Neural cell (in vitro differentiated cells): ENCODE data around the gene FTCD. TPM values are rescaled to one million over a fixed set of nuclear protein-coding genes. Genes with fewer than 3 reads are reported as not detected.

Experiments used
- H2AFZ ChIP-seq: fragments of 200-600, 300-800 bp; sonication (generic), shearing (Covaris generic); 2 replicates; pipeline ENCODE4 v1.6.0; 2014; ENCODE audit warnings: low read depth, mild to moderate bottlenecking, antibody characterized with exemption, low read length, moderate library complexity
- H3F3A ChIP-seq: fragments of 200-600 bp; shearing (Covaris generic); 2 replicates; pipeline ENCODE4 v1.6.1; 2016; ENCODE audit warnings: mild to moderate bottlenecking, moderate library complexity, mixed read lengths, antibody characterized with exemption, low read length; ENCODE audit not compliant: insufficient read depth, poor library complexity, severe bottlenecking
- H3K27ac ChIP-seq: fragments of 200-600, 300-800 bp; sonication (generic), shearing (Covaris generic); 2 replicates; pipeline ENCODE4 v1.5.1; 2014; ENCODE audit warnings: mild to moderate bottlenecking, low read length, moderate library complexity
- H3K27me3 ChIP-seq: fragments of 300-800, 200-600 bp; sonication (generic), shearing (Covaris generic); 2 replicates; pipeline ENCODE4 v1.6.0; 2014; ENCODE audit warnings: mild to moderate bottlenecking, low read depth, low read length, moderate library complexity; ENCODE audit not compliant: insufficient read depth
- H3K36me3 ChIP-seq: fragments of 300-800, 200-600 bp; sonication (generic), shearing (Covaris generic); 2 replicates; pipeline ENCODE4 v1.5.1; 2014; ENCODE audit warnings: mild to moderate bottlenecking, antibody characterized with exemption, low read length, moderate library complexity; ENCODE audit not compliant: insufficient read depth
- H3K4me2 ChIP-seq: fragments of 300-800, 200-600 bp; sonication (generic), shearing (Covaris generic); 2 replicates; pipeline ENCODE4 v1.6.0; 2014; ENCODE audit warnings: mild to moderate bottlenecking, low read length
- H3K4me3 ChIP-seq: fragments of 300-800, 200-600 bp; sonication (generic), shearing (Covaris generic); 2 replicates; pipeline ENCODE4 v1.5.1; 2014; ENCODE audit warnings: mild to moderate bottlenecking, low read length, moderate library complexity
- H3K79me2 ChIP-seq: fragments of 200-600 bp; shearing (Covaris generic); replicated peaks from 2 replicates; pipeline ENCODE4 v1.6.0; 2014; ENCODE audit warnings: mild to moderate bottlenecking, low read length, moderate library complexity; ENCODE audit not compliant: insufficient read depth
- H3K9ac ChIP-seq: fragments of 300-800, 200-600 bp; sonication (generic), shearing (Covaris generic); 2 replicates; pipeline ENCODE4 v1.6.1; 2016; ENCODE audit warnings: mild to moderate bottlenecking, low read length, mixed read lengths
- H3K9me2 ChIP-seq: fragments of 200-600 bp; shearing (Covaris generic); 2 replicates; pipeline ENCODE4 v1.6.1; 2016; ENCODE audit warnings: mild to moderate bottlenecking, low read length, mixed read lengths; ENCODE audit not compliant: insufficient read depth
- H3K9me3 ChIP-seq: fragments of 200-600, 300-800 bp; sonication (generic), shearing (Covaris generic); 2 replicates; pipeline ENCODE4 v1.6.1; 2016; ENCODE audit warnings: mild to moderate bottlenecking, mixed run types, low read length, moderate library complexity, mixed read lengths
- H4K20me1 ChIP-seq: fragments of 200-600 bp; shearing (Covaris generic); 2 replicates; pipeline ENCODE4 v1.6.1; 2016; ENCODE audit warnings: mild to moderate bottlenecking, mixed run types; ENCODE audit not compliant: insufficient read depth
- EP300 ChIP-seq: fragments of 450-650 bp; conservative IDR thresholded peaks from 2 replicates; pipeline ENCODE4 v1.6.1; 2014; ENCODE audit warnings: antibody characterized with exemption, mild to moderate bottlenecking, moderate library complexity; ENCODE audit not compliant: poor library complexity, severe bottlenecking
- EZH2 ChIP-seq: fragments of 200-600, 300-800 bp; shearing (Covaris generic), sonication (generic); IDR thresholded peaks from 2 replicates; pipeline ENCODE4 v1.6.1; 2014; ENCODE audit warnings: antibody characterized with exemption, low read length, borderline replicate concordance, mild to moderate bottlenecking; ENCODE audit not compliant: insufficient read depth, poor library complexity, severe bottlenecking
- MXI1 ChIP-seq: fragments of 450-650 bp; conservative IDR thresholded peaks from 2 replicates; pipeline ENCODE4 v1.6.1; 2014; ENCODE audit warnings: antibody characterized with exemption, mild to moderate bottlenecking; ENCODE audit not compliant: poor library complexity, severe bottlenecking
- POLR2AphosphoS5 ChIP-seq: IDR thresholded peaks from 2 replicates; pipeline ENCODE4 v1.6.1; 2012
- RAD21 ChIP-seq: fragments of 450-650 bp; conservative IDR thresholded peaks from 2 replicates; pipeline ENCODE4 v1.6.1; 2014; ENCODE audit warnings: antibody characterized with exemption, mild to moderate bottlenecking, moderate library complexity
- SMC3 ChIP-seq: fragments of 450-650 bp; conservative IDR thresholded peaks from 2 replicates; pipeline ENCODE4 v1.6.1; 2014; ENCODE audit warnings: antibody characterized with exemption, mild to moderate bottlenecking, moderate library complexity; ENCODE audit not compliant: poor library complexity
- TAF1 ChIP-seq: IDR thresholded peaks from 2 replicates; pipeline ENCODE4 v1.6.1; 2012; ENCODE audit warnings: low read depth
- polyA plus RNA-seq: library from polyadenylated mRNA; depleted of rRNA; stranded (reverse); fragments of >200 nt; gene quantifications from 2 replicates; pipeline ENCODE4 v1.2.3, GENCODE V29; 2014
- TF ChIP-seq, protein P1 (sequence below): fragments of 450-650 bp; IDR thresholded peaks from 2 replicates; pipeline ENCODE4 v1.5.1; 2014; ENCODE audit warnings: antibody characterized with exemption, mild to moderate bottlenecking, moderate library complexity; ENCODE audit not compliant: poor library complexity, severe bottlenecking
- TF ChIP-seq, protein P2 (sequence below): IDR thresholded peaks from 2 replicates; pipeline ENCODE4 v1.6.1; 2012; ENCODE audit warnings: borderline replicate concordance

Gene FTCD
- polyA plus RNA-seq, 1 donor from 2014 or later, result 2.0 TPM

DNA sequence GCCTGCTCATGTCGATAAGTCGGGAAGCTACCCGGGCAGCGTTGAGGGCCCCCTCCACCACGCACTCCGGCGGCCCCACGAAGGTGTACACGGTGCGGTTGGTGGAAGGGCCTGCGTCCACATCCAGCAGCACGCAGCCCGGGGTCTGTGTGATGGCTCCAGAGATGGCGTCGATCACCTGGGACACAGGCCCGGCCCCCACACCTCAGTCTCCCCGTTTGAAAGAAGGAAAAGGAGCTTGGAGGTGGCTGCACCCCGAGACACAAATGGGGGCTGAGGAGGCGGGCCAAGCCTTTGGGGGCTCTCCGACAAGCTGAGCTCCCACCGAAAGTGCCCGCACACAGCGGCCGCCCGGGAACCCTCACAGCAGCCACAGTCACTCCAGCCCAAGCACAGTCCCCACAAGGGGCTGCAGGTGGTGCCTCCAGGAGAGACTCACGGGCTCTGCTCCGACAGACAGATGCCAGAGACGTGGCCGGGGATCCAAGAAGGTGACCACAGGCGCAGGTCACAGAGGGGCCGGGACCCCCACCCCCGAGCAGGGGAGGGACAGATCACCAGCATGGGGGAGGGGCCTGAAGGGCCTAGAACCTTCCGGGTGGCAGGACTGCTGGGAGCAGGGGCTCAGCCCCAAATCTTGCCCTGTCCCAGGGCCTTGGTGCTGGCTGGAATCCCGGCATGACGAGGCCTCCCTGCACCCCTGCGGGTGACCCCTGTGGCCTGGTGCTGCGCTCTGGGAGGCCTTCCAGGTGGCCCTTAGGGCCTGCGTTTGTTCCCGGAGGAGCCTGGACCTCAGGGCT lies 1.0 kb downstream of the FTCD start:
- Histone ChIP-seq H3K36me3 (no peaks in the 10 kb centered on the region), H3F3A (no peaks in the 10 kb centered on the region), H2AFZ (no peak overlapping the region), H3K27ac (no peak overlapping the region), H3K79me2 (no peaks in the 10 kb centered on the region), H3K9me3 (no peaks in the 10 kb centered on the region), H3K9ac (no peak overlapping the region), H3K4me3 (no peak overlapping the region), H3K27me3 (no peaks in the 10 kb centered on the region), H3K9me2 (no peaks in the 10 kb centered on the region), H3K4me2 (no peak overlapping the region), H4K20me1 (no peaks in the 10 kb centered on the region)
- TF ChIP-seq SMC3, result no peak
- TF ChIP-seq EP300, result no peak
- TF ChIP-seq EZH2, result no peak
- no peak for TF ChIP-seq TAF1
- TF ChIP-seq, protein P1, sequence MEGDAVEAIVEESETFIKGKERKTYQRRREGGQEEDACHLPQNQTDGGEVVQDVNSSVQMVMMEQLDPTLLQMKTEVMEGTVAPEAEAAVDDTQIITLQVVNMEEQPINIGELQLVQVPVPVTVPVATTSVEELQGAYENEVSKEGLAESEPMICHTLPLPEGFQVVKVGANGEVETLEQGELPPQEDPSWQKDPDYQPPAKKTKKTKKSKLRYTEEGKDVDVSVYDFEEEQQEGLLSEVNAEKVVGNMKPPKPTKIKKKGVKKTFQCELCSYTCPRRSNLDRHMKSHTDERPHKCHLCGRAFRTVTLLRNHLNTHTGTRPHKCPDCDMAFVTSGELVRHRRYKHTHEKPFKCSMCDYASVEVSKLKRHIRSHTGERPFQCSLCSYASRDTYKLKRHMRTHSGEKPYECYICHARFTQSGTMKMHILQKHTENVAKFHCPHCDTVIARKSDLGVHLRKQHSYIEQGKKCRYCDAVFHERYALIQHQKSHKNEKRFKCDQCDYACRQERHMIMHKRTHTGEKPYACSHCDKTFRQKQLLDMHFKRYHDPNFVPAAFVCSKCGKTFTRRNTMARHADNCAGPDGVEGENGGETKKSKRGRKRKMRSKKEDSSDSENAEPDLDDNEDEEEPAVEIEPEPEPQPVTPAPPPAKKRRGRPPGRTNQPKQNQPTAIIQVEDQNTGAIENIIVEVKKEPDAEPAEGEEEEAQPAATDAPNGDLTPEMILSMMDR, result no peak

DNA sequence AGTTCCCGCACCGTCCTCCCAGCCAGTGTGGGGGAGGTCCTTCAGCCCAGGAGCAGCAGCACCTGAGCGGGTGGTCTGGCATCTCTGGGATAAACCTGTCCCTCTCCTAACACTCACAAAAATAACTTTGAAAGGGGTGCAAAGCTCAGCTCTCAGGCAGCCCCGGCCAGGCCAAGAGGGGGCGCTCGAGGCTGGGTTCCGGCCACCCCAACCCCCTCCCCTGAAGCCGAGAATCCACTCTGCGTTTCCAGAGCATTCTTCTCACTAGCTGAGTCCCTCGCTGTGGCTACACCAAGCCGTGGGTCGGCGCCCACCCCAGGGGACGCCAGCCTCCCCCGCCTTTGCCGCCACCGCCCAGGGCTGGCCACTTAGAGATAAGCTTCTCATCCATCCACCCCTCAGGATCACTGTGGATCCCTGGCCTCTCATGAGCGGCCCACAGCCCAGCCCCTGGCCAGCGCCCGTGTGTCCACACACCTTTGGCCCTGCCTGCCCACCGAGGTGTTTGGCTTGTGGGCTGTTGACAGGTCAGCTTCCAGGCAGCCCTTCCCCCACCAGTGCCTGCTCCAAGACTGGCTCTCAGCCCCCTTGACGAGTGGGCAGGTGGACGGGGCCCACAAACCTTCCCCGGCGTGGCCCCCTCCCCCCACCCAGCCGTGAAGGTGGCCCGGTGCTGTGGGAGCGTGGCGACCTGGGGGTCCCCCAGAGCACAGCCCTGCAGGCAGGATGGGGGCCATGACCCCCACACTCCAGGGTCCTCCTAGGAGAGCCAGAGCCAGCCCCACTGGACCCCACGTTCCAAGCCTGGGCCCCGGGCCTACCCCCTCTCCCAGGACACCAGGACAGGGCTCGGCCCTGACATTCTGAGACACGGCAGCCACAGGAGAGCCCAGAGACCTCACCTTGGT lies 1.9 kb downstream of the FTCD start:
- Histone ChIP-seq H3K9ac (no peak overlapping the region), H3K9me2 (no peaks in the 10 kb centered on the region), H4K20me1 (no peaks in the 10 kb centered on the region), H3K4me3 (no peak overlapping the region), H2AFZ (no peak overlapping the region), H3K9me3 (no peaks in the 10 kb centered on the region), H3K79me2 (no peaks in the 10 kb centered on the region), H3K36me3 (no peaks in the 10 kb centered on the region), H3K27ac (no peak overlapping the region), H3K27me3 (no peaks in the 10 kb centered on the region), H3K4me2 (no peak overlapping the region), H3F3A (no peaks in the 10 kb centered on the region)
- TF ChIP-seq EP300 (no peak), MXI1 (no peak), POLR2AphosphoS5 (no peak), SMC3 (no peak), RAD21 (no peak), EZH2 (no peak), TAF1 (no peak)
- TF ChIP-seq, protein P2, sequence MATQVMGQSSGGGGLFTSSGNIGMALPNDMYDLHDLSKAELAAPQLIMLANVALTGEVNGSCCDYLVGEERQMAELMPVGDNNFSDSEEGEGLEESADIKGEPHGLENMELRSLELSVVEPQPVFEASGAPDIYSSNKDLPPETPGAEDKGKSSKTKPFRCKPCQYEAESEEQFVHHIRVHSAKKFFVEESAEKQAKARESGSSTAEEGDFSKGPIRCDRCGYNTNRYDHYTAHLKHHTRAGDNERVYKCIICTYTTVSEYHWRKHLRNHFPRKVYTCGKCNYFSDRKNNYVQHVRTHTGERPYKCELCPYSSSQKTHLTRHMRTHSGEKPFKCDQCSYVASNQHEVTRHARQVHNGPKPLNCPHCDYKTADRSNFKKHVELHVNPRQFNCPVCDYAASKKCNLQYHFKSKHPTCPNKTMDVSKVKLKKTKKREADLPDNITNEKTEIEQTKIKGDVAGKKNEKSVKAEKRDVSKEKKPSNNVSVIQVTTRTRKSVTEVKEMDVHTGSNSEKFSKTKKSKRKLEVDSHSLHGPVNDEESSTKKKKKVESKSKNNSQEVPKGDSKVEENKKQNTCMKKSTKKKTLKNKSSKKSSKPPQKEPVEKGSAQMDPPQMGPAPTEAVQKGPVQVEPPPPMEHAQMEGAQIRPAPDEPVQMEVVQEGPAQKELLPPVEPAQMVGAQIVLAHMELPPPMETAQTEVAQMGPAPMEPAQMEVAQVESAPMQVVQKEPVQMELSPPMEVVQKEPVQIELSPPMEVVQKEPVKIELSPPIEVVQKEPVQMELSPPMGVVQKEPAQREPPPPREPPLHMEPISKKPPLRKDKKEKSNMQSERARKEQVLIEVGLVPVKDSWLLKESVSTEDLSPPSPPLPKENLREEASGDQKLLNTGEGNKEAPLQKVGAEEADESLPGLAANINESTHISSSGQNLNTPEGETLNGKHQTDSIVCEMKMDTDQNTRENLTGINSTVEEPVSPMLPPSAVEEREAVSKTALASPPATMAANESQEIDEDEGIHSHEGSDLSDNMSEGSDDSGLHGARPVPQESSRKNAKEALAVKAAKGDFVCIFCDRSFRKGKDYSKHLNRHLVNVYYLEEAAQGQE, result no peak
- TF ChIP-seq, protein P1, result no peak
